SK-N-SH (cell line): ENCODE measurements around the gene SERPINB10. TPM values are rescaled to one million over a fixed set of nuclear protein-coding genes. Genes with fewer than 3 reads are reported as not detected.

ENCODE experiments used
- CTCF ChIA-PET: fragments of 300-600, 350-600 bp; formaldehyde crosslinking; extraction: SDS; loops from one replicate; lab custom pipeline; 2021; lab: Yijun Ruan, JAX
- POLR2A ChIA-PET: fragments of 350-600 bp; sonication (Branson Sonifier 250); formaldehyde crosslinking; extraction: SDS; loops from one replicate; lab custom pipeline; 2020; ENCODE audit warnings: antibody characterized with exemption, inconsistent platforms; lab: Yijun Ruan, JAX
- DNase-seq: peaks from one replicate; pipeline ENCODE4 v3.0.0; 2012
- H2AFZ ChIP-seq: fragments of 200-600 bp; sonication (generic); 2 replicates; pipeline ENCODE4 v1.8.1; 2016; ENCODE audit warnings: antibody characterized with exemption, mild to moderate bottlenecking, low read depth
- H3F3A ChIP-seq: fragments of 200-600 bp; sonication (generic); replicated peaks from 2 replicates; pipeline ENCODE3; 2016; ENCODE audit warnings: antibody characterized with exemption, mild to moderate bottlenecking; ENCODE audit not compliant: insufficient read depth
- H3K27ac ChIP-seq, 2 experiments: fragments of 200-500 bp in 1 of 2; fragments of 200-600 bp in 1 of 2; sonication (Bioruptor generic) in 1 of 2; sonication (generic), shearing (Covaris generic) in 1 of 2; 2 replicates each; pipeline versions ENCODE4 v1.5.1 to v1.6.1; 2014 to 2016; ENCODE audit warnings: low read depth in 2 of 2, inconsistent platforms in 1 of 2, low read length in 1 of 2, mild to moderate bottlenecking in 1 of 2, mixed read lengths in 1 of 2
- H3K27me3 ChIP-seq: fragments of 200-600 bp; sonication (generic), shearing (Covaris generic); 2 replicates; pipeline ENCODE4 v1.6.1; 2016; ENCODE audit warnings: mixed run types; ENCODE audit not compliant: insufficient read depth
- H3K36me3 ChIP-seq, 2 experiments: fragments of 200-500 bp in 1 of 2; fragments of 200-600 bp in 1 of 2; sonication (Bioruptor generic) in 1 of 2; sonication (generic) in 1 of 2; replicated peaks in 1 of 2; 2 replicates each; pipeline versions ENCODE3 to v1.5.1; 2014 to 2016; ENCODE audit warnings: low read length in 1 of 2, mild to moderate bottlenecking in 1 of 2; ENCODE audit not compliant: insufficient read depth in 2 of 2, control insufficient read depth in 1 of 2
- H3K4me1 ChIP-seq, 2 experiments: fragments of 200-500 bp in 1 of 2; fragments of 200-600 bp in 1 of 2; sonication (Bioruptor generic) in 1 of 2; sonication (generic), shearing (Covaris generic) in 1 of 2; 2 replicates each; pipeline versions ENCODE4 v1.5.1 to v1.6.1; 2014 to 2016; ENCODE audit warnings: low read depth in 1 of 2, low read length in 1 of 2, mixed run types in 1 of 2; ENCODE audit not compliant: insufficient read depth in 2 of 2, control insufficient read depth in 1 of 2
- H3K4me2 ChIP-seq: fragments of 200-600 bp; sonication (generic), shearing (Covaris generic); 2 replicates; pipeline ENCODE4 v1.6.1; 2017; ENCODE audit warnings: mixed run types
- H3K4me3 ChIP-seq, 2 experiments: fragments of 200-500 bp in 1 of 2; fragments of 200-600 bp in 1 of 2; sonication (Bioruptor generic) in 1 of 2; sonication (generic), shearing (Covaris generic) in 1 of 2; 2 replicates each; pipeline versions ENCODE4 v1.5.1 to v1.8.1; 2014 to 2016; ENCODE audit warnings: low read depth in 2 of 2, inconsistent platforms in 1 of 2, low read length in 1 of 2, mild to moderate bottlenecking in 1 of 2, mixed read lengths in 1 of 2, moderate library complexity in 1 of 2
- H3K79me2 ChIP-seq: fragments of 200-600 bp; sonication (generic); 2 replicates; pipeline ENCODE4 v1.8.1; 2017; ENCODE audit warnings: mild to moderate bottlenecking; ENCODE audit not compliant: insufficient read depth
- H3K9ac ChIP-seq: fragments of 200-600 bp; sonication (generic); 2 replicates; pipeline ENCODE4 v1.6.1; 2017; ENCODE audit warnings: mixed run types
- H3K9me2 ChIP-seq: fragments of 200-600 bp; sonication (generic); 2 replicates; pipeline ENCODE4 v1.6.1; 2017; ENCODE audit warnings: mixed run types
- H3K9me3 ChIP-seq: fragments of 200-600 bp; sonication (generic); 2 replicates; pipeline ENCODE4 v1.6.1; 2017; ENCODE audit warnings: mixed run types, mild to moderate bottlenecking, moderate library complexity
- H4K20me1 ChIP-seq: fragments of 200-600 bp; sonication (generic); 2 replicates; pipeline ENCODE4 v1.6.1; 2017; ENCODE audit warnings: mild to moderate bottlenecking, mixed run types; ENCODE audit not compliant: insufficient read depth
- CHD2 ChIP-seq: fragments of 150-350 bp; IDR thresholded peaks from 2 replicates; pipeline ENCODE4 v1.6.1; 2018; ENCODE audit warnings: low read length; ENCODE audit not compliant: partially characterized antibody
- ELF1 ChIP-seq: IDR thresholded peaks from 2 replicates; pipeline ENCODE4 v1.4.0; 2012
- FOXJ3 ChIP-seq: sonication (generic); formaldehyde crosslinking; IDR thresholded peaks from 2 replicates; pipeline ENCODE4 v1.5.1; 2020; ENCODE audit warnings: mild to moderate bottlenecking, missing genetic modification reagents
- GABPA ChIP-seq: IDR thresholded peaks from 2 replicates; pipeline ENCODE4 v1.4.0; 2012; ENCODE audit warnings: low read depth, mild to moderate bottlenecking
- GATA2 ChIP-seq: sonication (generic); formaldehyde crosslinking; IDR thresholded peaks from 2 replicates; pipeline ENCODE4 v1.5.0; 2020; ENCODE audit warnings: mild to moderate bottlenecking, missing genetic modification reagents
- JUND ChIP-seq: IDR thresholded peaks from 2 replicates; pipeline ENCODE4 v1.4.0; 2012
- MEF2A ChIP-seq: IDR thresholded peaks from 2 replicates; pipeline ENCODE4 v1.4.0; 2012; ENCODE audit warnings: low read depth, borderline replicate concordance
- MXI1 ChIP-seq: IDR thresholded peaks from 2 replicates; pipeline ENCODE4 v1.6.1; 2012; ENCODE audit warnings: mild to moderate bottlenecking, low read depth, low read length, improper control_type of control experiment
- POLR2AphosphoS5 ChIP-seq: IDR thresholded peaks from 2 replicates; pipeline ENCODE4 v1.6.1; 2012; ENCODE audit warnings: low read depth, low read length
- RAD21 ChIP-seq: IDR thresholded peaks from 2 replicates; pipeline ENCODE4 v1.6.1; 2012; ENCODE audit warnings: mild to moderate bottlenecking, low read length
- RCOR1 ChIP-seq: fragments of 150-350 bp; IDR thresholded peaks from 2 replicates; pipeline ENCODE4 v1.6.1; 2017; ENCODE audit warnings: antibody characterized with exemption, low read length
- RFX5 ChIP-seq: IDR thresholded peaks from 2 replicates; pipeline ENCODE4 v1.6.1; 2012; ENCODE audit warnings: mild to moderate bottlenecking, improper control_type of control experiment, low read length
- TCF12 ChIP-seq: IDR thresholded peaks from 2 replicates; pipeline ENCODE4 v1.4.0; 2012
- WGBS: methylation state at CpG from one replicate; pipeline ENCODE4 v1.1.6; 2017; ENCODE audit warnings: low lambda C conversion rate; 5-methylcytosine and 5-hydroxymethylcytosine counted together
- polyA plus RNA-seq, 3 experiments: library from polyadenylated mRNA; depleted of rRNA; stranded (reverse); fragments of >200 nt; gene quantifications; 2 replicates each; pipeline ENCODE4 v1.2.3, GENCODE V29; 2012
- TF ChIP-seq, protein P1 (sequence below): IDR thresholded peaks from 2 replicates; pipeline ENCODE4 v1.4.0; 2012; ENCODE audit warnings: low read depth, borderline replicate concordance
- TF ChIP-seq, protein P2 (sequence below): IDR thresholded peaks from 2 replicates; pipeline ENCODE4 v1.6.1; 2012; ENCODE audit warnings: mild to moderate bottlenecking, low read depth, low read length, moderate library complexity
- TF ChIP-seq, protein P3 (sequence below): IDR thresholded peaks from 2 replicates; pipeline ENCODE4; 2012
- TF ChIP-seq, protein P4 (sequence below): fragments of 150-350 bp; IDR thresholded peaks from 2 replicates; pipeline ENCODE4 v1.6.1; 2017; ENCODE audit warnings: antibody characterized with exemption, low read length, low read depth, borderline replicate concordance
- TF ChIP-seq, protein P5 (sequence below): fragments of 200-600 bp; sonication (generic); IDR thresholded peaks from 2 replicates; pipeline ENCODE4 v1.6.1; 2017; ENCODE audit warnings: antibody characterized with exemption, mild to moderate bottlenecking, moderate library complexity
- TF ChIP-seq, protein P6 (sequence below): IDR thresholded peaks from 2 replicates; pipeline ENCODE4 v1.4.0; 2012; ENCODE audit warnings: low read depth

The SERPINB10 gene, protein sequence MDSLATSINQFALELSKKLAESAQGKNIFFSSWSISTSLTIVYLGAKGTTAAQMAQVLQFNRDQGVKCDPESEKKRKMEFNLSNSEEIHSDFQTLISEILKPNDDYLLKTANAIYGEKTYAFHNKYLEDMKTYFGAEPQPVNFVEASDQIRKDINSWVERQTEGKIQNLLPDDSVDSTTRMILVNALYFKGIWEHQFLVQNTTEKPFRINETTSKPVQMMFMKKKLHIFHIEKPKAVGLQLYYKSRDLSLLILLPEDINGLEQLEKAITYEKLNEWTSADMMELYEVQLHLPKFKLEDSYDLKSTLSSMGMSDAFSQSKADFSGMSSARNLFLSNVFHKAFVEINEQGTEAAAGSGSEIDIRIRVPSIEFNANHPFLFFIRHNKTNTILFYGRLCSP
- polyA plus RNA-seq (2012; rRNA removed): 0.10 and 0.15 TPM in 2 replicates
- polyA plus RNA-seq (2012; cell fraction: cytosol; rRNA removed): 0.18 and 0.20 TPM in 2 replicates
- polyA plus RNA-seq (2012; cell fraction: nucleus; rRNA removed): 0.14 and 0.26 TPM in 2 replicates

DNA sequence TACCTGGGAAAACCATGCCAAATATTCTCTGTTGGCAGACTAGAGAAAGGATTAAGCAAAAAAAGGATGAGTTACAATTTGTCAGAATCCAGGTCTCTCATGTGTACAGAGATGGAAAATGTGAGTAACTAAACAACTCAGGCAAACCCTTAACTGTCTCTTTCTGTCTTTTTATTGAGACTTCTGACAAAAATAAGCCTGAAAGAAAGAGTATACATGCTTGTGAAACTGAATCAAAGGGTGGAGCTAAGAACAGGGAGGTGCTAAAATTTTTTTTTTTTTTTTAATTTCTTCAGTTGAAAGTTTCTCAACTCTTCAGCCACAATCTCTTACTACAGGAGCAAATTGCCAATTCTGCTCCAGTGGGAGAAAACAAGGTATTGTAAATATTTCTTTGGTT is at the start of gene SERPINB10:
TSS of gene SERPINB10 (plus strand) at position 295 of the 400 bp plus-strand sequence. CDS start 7,553 bp downstream, outside the sequence.
- no peak within 1 kb of the TSS for H3K4me3 ChIP-seq
- no peak within 1 kb of the TSS for H3K4me2 ChIP-seq
- no peak for DNase-seq
- no peaks in the 10 kb centered on the region for H3K9me2 ChIP-seq
- ChIA-PET POLR2A (no interaction called here), CTCF (no interaction called here)
- no peaks in the 10 kb centered on the region for H3K79me2 ChIP-seq
- peaks cover 7% of the 10 kb centered on the region; the same call in 1 of the 2 replicates for H3K27me3 ChIP-seq
- H3K4me1 ChIP-seq: no peaks in the 10 kb centered on the region
- H3K9me3 ChIP-seq: no peaks in the 10 kb centered on the region
- H3K36me3 ChIP-seq: peaks cover 0 to 2% of the 10 kb centered on the region in 2 experiments
- H3K9ac ChIP-seq: no peak within 1 kb of the TSS
- H3F3A ChIP-seq: no peaks in the 10 kb centered on the region
- no peaks in the 10 kb centered on the region for H4K20me1 ChIP-seq
- TF ChIP-seq, protein P1, sequence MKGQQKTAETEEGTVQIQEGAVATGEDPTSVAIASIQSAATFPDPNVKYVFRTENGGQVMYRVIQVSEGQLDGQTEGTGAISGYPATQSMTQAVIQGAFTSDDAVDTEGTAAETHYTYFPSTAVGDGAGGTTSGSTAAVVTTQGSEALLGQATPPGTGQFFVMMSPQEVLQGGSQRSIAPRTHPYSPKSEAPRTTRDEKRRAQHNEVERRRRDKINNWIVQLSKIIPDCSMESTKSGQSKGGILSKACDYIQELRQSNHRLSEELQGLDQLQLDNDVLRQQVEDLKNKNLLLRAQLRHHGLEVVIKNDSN: no peak
- no peak for TF ChIP-seq CHD2
- no peak for TF ChIP-seq RCOR1
- TF ChIP-seq MXI1: no peak
- TF ChIP-seq, protein P2, sequence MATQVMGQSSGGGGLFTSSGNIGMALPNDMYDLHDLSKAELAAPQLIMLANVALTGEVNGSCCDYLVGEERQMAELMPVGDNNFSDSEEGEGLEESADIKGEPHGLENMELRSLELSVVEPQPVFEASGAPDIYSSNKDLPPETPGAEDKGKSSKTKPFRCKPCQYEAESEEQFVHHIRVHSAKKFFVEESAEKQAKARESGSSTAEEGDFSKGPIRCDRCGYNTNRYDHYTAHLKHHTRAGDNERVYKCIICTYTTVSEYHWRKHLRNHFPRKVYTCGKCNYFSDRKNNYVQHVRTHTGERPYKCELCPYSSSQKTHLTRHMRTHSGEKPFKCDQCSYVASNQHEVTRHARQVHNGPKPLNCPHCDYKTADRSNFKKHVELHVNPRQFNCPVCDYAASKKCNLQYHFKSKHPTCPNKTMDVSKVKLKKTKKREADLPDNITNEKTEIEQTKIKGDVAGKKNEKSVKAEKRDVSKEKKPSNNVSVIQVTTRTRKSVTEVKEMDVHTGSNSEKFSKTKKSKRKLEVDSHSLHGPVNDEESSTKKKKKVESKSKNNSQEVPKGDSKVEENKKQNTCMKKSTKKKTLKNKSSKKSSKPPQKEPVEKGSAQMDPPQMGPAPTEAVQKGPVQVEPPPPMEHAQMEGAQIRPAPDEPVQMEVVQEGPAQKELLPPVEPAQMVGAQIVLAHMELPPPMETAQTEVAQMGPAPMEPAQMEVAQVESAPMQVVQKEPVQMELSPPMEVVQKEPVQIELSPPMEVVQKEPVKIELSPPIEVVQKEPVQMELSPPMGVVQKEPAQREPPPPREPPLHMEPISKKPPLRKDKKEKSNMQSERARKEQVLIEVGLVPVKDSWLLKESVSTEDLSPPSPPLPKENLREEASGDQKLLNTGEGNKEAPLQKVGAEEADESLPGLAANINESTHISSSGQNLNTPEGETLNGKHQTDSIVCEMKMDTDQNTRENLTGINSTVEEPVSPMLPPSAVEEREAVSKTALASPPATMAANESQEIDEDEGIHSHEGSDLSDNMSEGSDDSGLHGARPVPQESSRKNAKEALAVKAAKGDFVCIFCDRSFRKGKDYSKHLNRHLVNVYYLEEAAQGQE: no peak
- H3K27ac ChIP-seq: no peak within 1 kb of the TSS
- H2AFZ ChIP-seq: no peak within 1 kb of the TSS

DNA sequence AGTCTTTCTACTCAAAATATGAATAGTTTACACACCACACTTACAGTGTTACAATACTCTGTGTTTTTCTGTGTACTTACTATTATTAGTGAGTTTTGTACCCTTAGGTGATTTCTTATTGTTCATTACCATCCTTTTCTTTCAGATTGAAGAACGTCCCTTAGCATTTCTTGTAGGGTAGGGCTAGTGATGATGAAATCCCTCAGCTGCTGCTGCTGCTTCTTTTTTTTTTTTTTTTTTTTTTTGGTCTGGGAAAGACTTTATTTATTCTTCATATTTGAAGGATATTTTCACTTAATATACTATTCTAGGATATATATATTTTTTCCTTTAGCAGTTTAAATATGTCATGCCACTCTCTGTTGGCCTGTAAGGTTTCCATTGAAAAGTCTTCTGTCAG is 49.3 kb upstream of the SERPINB10 start:
- Histone ChIP-seq H2AFZ (no peak overlapping the region), H3F3A (no peaks in the 10 kb centered on the region), H3K36me3 (no peaks in the 10 kb centered on the region), H3K27me3 (peaks cover 7% of the 10 kb centered on the region; the same call in 1 of the 2 replicates), H3K9me3 (no peaks in the 10 kb centered on the region), H3K4me2 (no peak overlapping the region), H3K79me2 (no peaks in the 10 kb centered on the region), H3K9ac (no peak overlapping the region), H3K4me3 (no peak overlapping the region), H3K4me1 (no peaks in the 10 kb centered on the region), H3K9me2 (no peaks in the 10 kb centered on the region), H3K27ac (no peak overlapping the region), H4K20me1 (no peaks in the 10 kb centered on the region)
- POLR2A ChIA-PET: no interaction called here
- DNase-seq: no peak
- CTCF ChIA-PET: interaction anchor here (0.9 to 2.8 kb wide), 3 partner anchors 148 to 342 kb away, joined by 3 to 8 read pairs (median 4); no protein-coding TSS in a partner anchor
- WGBS: 11% methylated on average over 1 of the region's 1 CpG
- no peak for TF ChIP-seq JUND
- TF ChIP-seq FOXJ3: no peak
- TF ChIP-seq RFX5: no peak
- TF ChIP-seq POLR2AphosphoS5: no peak
- TF ChIP-seq MEF2A: no peak
- TF ChIP-seq, protein P3, sequence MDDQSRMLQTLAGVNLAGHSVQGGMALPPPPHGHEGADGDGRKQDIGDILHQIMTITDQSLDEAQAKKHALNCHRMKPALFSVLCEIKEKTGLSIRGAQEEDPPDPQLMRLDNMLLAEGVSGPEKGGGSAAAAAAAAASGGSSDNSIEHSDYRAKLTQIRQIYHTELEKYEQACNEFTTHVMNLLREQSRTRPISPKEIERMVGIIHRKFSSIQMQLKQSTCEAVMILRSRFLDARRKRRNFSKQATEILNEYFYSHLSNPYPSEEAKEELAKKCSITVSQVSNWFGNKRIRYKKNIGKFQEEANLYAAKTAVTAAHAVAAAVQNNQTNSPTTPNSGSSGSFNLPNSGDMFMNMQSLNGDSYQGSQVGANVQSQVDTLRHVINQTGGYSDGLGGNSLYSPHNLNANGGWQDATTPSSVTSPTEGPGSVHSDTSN: no peak
- TF ChIP-seq, protein P4, sequence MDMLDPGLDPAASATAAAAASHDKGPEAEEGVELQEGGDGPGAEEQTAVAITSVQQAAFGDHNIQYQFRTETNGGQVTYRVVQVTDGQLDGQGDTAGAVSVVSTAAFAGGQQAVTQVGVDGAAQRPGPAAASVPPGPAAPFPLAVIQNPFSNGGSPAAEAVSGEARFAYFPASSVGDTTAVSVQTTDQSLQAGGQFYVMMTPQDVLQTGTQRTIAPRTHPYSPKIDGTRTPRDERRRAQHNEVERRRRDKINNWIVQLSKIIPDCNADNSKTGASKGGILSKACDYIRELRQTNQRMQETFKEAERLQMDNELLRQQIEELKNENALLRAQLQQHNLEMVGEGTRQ: no peak
- no peak for TF ChIP-seq GABPA
- TF ChIP-seq, protein P5, sequence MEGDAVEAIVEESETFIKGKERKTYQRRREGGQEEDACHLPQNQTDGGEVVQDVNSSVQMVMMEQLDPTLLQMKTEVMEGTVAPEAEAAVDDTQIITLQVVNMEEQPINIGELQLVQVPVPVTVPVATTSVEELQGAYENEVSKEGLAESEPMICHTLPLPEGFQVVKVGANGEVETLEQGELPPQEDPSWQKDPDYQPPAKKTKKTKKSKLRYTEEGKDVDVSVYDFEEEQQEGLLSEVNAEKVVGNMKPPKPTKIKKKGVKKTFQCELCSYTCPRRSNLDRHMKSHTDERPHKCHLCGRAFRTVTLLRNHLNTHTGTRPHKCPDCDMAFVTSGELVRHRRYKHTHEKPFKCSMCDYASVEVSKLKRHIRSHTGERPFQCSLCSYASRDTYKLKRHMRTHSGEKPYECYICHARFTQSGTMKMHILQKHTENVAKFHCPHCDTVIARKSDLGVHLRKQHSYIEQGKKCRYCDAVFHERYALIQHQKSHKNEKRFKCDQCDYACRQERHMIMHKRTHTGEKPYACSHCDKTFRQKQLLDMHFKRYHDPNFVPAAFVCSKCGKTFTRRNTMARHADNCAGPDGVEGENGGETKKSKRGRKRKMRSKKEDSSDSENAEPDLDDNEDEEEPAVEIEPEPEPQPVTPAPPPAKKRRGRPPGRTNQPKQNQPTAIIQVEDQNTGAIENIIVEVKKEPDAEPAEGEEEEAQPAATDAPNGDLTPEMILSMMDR: no peak
- TF ChIP-seq ELF1: no peak
- TF ChIP-seq CHD2: no peak
- TF ChIP-seq, protein P6, sequence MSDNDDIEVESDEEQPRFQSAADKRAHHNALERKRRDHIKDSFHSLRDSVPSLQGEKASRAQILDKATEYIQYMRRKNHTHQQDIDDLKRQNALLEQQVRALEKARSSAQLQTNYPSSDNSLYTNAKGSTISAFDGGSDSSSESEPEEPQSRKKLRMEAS: no peak
- TF ChIP-seq GATA2: no peak
- TF ChIP-seq RAD21: no peak
- no peak for TF ChIP-seq TCF12
